H9 (cell line): ENCODE data around the gene FOXK1. TPM values are rescaled to one million over a fixed set of nuclear protein-coding genes. Genes with fewer than 3 reads are reported as not detected.

Source experiments
- DNase-seq: peaks from one replicate; pipeline ENCODE4 v3.0.0-alpha.2; 2017
- H2AFZ ChIP-seq: one replicate; pipeline ENCODE4 v1.6.1; 2013; ENCODE audit warnings: mild to moderate bottlenecking, low read length, control low read depth, moderate library complexity
- H2AK5ac ChIP-seq: 2 replicates; pipeline ENCODE4 v1.6.1; 2013; ENCODE audit warnings: low read length, control low read depth, mixed read lengths; ENCODE audit not compliant: insufficient read length
- H2BK120ac ChIP-seq: one replicate; pipeline ENCODE4 v1.6.1; 2013; ENCODE audit warnings: low read depth, mild to moderate bottlenecking, low read length, control low read depth, inconsistent platforms; ENCODE audit not compliant: poor library complexity, severe bottlenecking
- H2BK12ac ChIP-seq: 2 replicates; pipeline ENCODE4 v1.6.1; 2013; ENCODE audit warnings: low read length, control low read depth, mixed read lengths, low read depth; ENCODE audit not compliant: insufficient read length
- H2BK15ac ChIP-seq: 2 replicates; pipeline ENCODE4 v1.6.1; 2013; ENCODE audit warnings: low read depth, low read length, control low read depth
- H2BK20ac ChIP-seq: one replicate; pipeline ENCODE4 v1.6.1; 2013; ENCODE audit warnings: low read depth, mild to moderate bottlenecking, low read length, control low read depth, inconsistent platforms; ENCODE audit not compliant: poor library complexity, severe bottlenecking
- H2BK5ac ChIP-seq: 2 replicates; pipeline ENCODE4 v1.6.1; 2013; ENCODE audit warnings: low read length, control low read depth, mixed read lengths; ENCODE audit not compliant: insufficient read length
- H3K14ac ChIP-seq: 2 replicates; pipeline ENCODE4 v1.6.1; 2013; ENCODE audit warnings: low read length, control low read depth; ENCODE audit not compliant: insufficient read depth
- H3K18ac ChIP-seq: 2 replicates; pipeline ENCODE4 v1.6.1; 2013; ENCODE audit warnings: low read depth, mild to moderate bottlenecking, mixed read lengths, low read length, control low read depth; ENCODE audit not compliant: insufficient read length
- H3K23ac ChIP-seq: 2 replicates; pipeline ENCODE4 v1.6.1; 2013; ENCODE audit warnings: low read length, control low read depth, mixed read lengths, low read depth; ENCODE audit not compliant: insufficient read length
- H3K23me2 ChIP-seq: 2 replicates; pipeline ENCODE4 v1.6.1; 2013; ENCODE audit warnings: low read depth, mild to moderate bottlenecking, mixed read lengths, low read length, control low read depth; ENCODE audit not compliant: insufficient read length, poor library complexity, severe bottlenecking
- H3K27ac ChIP-seq: 2 replicates; pipeline ENCODE4 v1.5.1; 2013; ENCODE audit warnings: low read length, control low read depth, mixed read lengths, low read depth; ENCODE audit not compliant: insufficient read length
- H3K27me3 ChIP-seq: 2 replicates; pipeline ENCODE4 v1.6.1; 2013; ENCODE audit warnings: low read length, control low read depth, inconsistent platforms; ENCODE audit not compliant: insufficient read depth
- H3K4ac ChIP-seq: 2 replicates; pipeline ENCODE4 v1.6.1; 2013; ENCODE audit warnings: low read depth, mild to moderate bottlenecking, control low read depth, inconsistent platforms, low read length, moderate library complexity
- H3K4me1 ChIP-seq: 2 replicates; pipeline ENCODE4 v1.6.1; 2013; ENCODE audit warnings: low read length, control low read depth, inconsistent platforms; ENCODE audit not compliant: insufficient read depth
- H3K4me2 ChIP-seq: 2 replicates; pipeline ENCODE4 v1.6.1; 2013; ENCODE audit warnings: low read length, control low read depth, mixed read lengths; ENCODE audit not compliant: insufficient read length, insufficient read depth
- H3K56ac ChIP-seq: 2 replicates; pipeline ENCODE4 v1.6.1; 2013; ENCODE audit warnings: low read depth, mild to moderate bottlenecking, mixed read lengths, low read length, control low read depth; ENCODE audit not compliant: insufficient read length
- H3K79me1 ChIP-seq: 2 replicates; pipeline ENCODE4 v1.6.1; 2013; ENCODE audit warnings: low read depth, mild to moderate bottlenecking, moderate library complexity, low read length, control low read depth, inconsistent platforms; ENCODE audit not compliant: insufficient read depth, poor library complexity, severe bottlenecking
- H3K79me2 ChIP-seq: 2 replicates; pipeline ENCODE4 v1.6.1; 2013; ENCODE audit warnings: low read length, control low read depth, inconsistent platforms; ENCODE audit not compliant: insufficient read depth
- H3K9ac ChIP-seq: 2 replicates; pipeline ENCODE4 v1.6.1; 2013; ENCODE audit warnings: low read length, control low read depth, mixed read lengths; ENCODE audit not compliant: insufficient read length; ENCODE audit errors: extremely low read depth
- H3K9me3 ChIP-seq: one replicate; pipeline ENCODE4 v1.6.1; 2013; ENCODE audit warnings: low read depth, low read length, inconsistent platforms; ENCODE audit not compliant: control insufficient read depth
- H3T11ph ChIP-seq: one replicate; pipeline ENCODE4 v1.6.1; 2013; ENCODE audit warnings: mild to moderate bottlenecking, low read length, control low read depth, inconsistent platforms
- H4K20me1 ChIP-seq: one replicate; pipeline ENCODE4 v1.6.1; 2013; ENCODE audit not compliant: control insufficient read depth, insufficient read length, insufficient read depth
- H4K5ac ChIP-seq: 2 replicates; pipeline ENCODE4 v1.6.1; 2013; ENCODE audit warnings: low read depth, mild to moderate bottlenecking, mixed read lengths, low read length, control low read depth; ENCODE audit not compliant: insufficient read length
- H4K8ac ChIP-seq: replicated peaks from 2 replicates; pipeline ENCODE4 v1.6.1; 2013; ENCODE audit warnings: low read length, control low read depth, mixed read lengths, low read depth; ENCODE audit not compliant: insufficient read length
- H4K91ac ChIP-seq: 2 replicates; pipeline ENCODE4 v1.6.1; 2013; ENCODE audit warnings: low read depth, mild to moderate bottlenecking, moderate library complexity, mixed read lengths, low read length, control low read depth; ENCODE audit not compliant: insufficient read length
- H3K27ac Mint-ChIP-seq, 3 experiments: 2 replicates in 2 of 3; 3 replicates in 1 of 3; pipeline ENCODE4 v1.8.0; 2020 to 2021; ENCODE audit warnings: mixed read lengths in 3 of 3, mild to moderate bottlenecking in 1 of 3, moderate library complexity in 1 of 3
- H3K27me3 Mint-ChIP-seq: 2 replicates; pipeline ENCODE4 v1.8.0; 2021; ENCODE audit warnings: low read depth, mild to moderate bottlenecking, moderate library complexity, mixed read lengths
- H3K36me3 Mint-ChIP-seq, 3 experiments: 2 replicates in 2 of 3; 3 replicates in 1 of 3; pipeline ENCODE4 v1.8.0; 2020 to 2021; ENCODE audit warnings: low read depth in 3 of 3, mixed read lengths in 3 of 3; ENCODE audit not compliant: insufficient read depth in 1 of 3
- H3K4me1 Mint-ChIP-seq, 2 experiments: 2 replicates each; pipeline ENCODE4 v1.8.0; 2020; ENCODE audit warnings: mixed read lengths in 2 of 2
- H3K4me3 Mint-ChIP-seq, 2 experiments: 2 replicates in 1 of 2; 3 replicates in 1 of 2; pipeline ENCODE4 v1.8.0; 2020 to 2021; ENCODE audit warnings: mild to moderate bottlenecking in 2 of 2, mixed read lengths in 2 of 2, moderate library complexity in 1 of 2
- H3K9me3 Mint-ChIP-seq, 2 experiments: 2 replicates in 1 of 2; 3 replicates in 1 of 2; pipeline ENCODE4 v1.8.0; 2020; ENCODE audit warnings: mild to moderate bottlenecking in 2 of 2, mixed read lengths in 2 of 2, moderate library complexity in 1 of 2
- CTCF ChIP-seq: fragments of 200-600 bp; sonication (generic); conservative IDR thresholded peaks from 3 replicates; pipeline ENCODE4 v1.8.0; 2021; ENCODE audit warnings: antibody characterized with exemption, mild to moderate bottlenecking
- WGBS: extraction: QIAGEN DNeasy Blood & Tissue Kit; methylation state at CpG from one replicate; pipeline ENCODE4 v1.1.7; 2013; ENCODE audit warnings: missing lambda C conversion rate, low lambda C conversion rate, mixed read lengths; ENCODE audit not compliant: insufficient read length; ENCODE audit errors: extremely low coverage; 5-methylcytosine and 5-hydroxymethylcytosine counted together
- total RNA-seq: library from RNA; stranded (reverse); gene quantifications from 2 replicates; pipeline ENCODE4 v1.2.1, GENCODE V29; 2021

Gene FOXK1
- total RNA-seq, 1 experiment from 2014 or later, result 14.4 TPM

- H3K9ac ChIP-seq, result no peak overlapping the region
- Mint-ChIP-seq H3K36me3 (peaks cover 9 to 18% (median 16%) of the 10 kb centered on the region in 3 experiments; a peak in 6 of 7 replicates), H3K9me3 (no peaks in the 10 kb centered on the region), H3K4me1 (peaks cover 2 to 10% of the 10 kb centered on the region in 2 experiments; a peak in 3 of 4 replicates), H3K4me3 (no peak overlapping the region), H3K27me3 (peaks cover 25% of the 10 kb centered on the region), H3K27ac (no peak overlapping the region)
- H2BK12ac ChIP-seq, result no peak overlapping the region
- H2BK5ac ChIP-seq, result no peak overlapping the region
- no peaks in the 10 kb centered on the region for H3K79me2 ChIP-seq
- H2BK15ac ChIP-seq, result no peak overlapping the region
- H4K20me1 ChIP-seq, result no peaks in the 10 kb centered on the region
- no peak overlapping the region for H2BK20ac ChIP-seq
- peaks cover 2% of the 10 kb centered on the region for H3K23me2 ChIP-seq
- H3K18ac ChIP-seq, result no peak overlapping the region
- H3K4me2 ChIP-seq, result no peak overlapping the region
- H3K79me1 ChIP-seq, result no peaks in the 10 kb centered on the region
- TF ChIP-seq CTCF, result no peak
- H2BK120ac ChIP-seq, result no peak overlapping the region
- H3K56ac ChIP-seq, result no peak overlapping the region
- no peak overlapping the region; the same call in 1 of the 2 replicates for H3K14ac ChIP-seq
- no peak overlapping the region for H4K5ac ChIP-seq
- no CpG with 5 or more reads among the region's 15 CpGs for WGBS
- no peak overlapping the region for H3K27ac ChIP-seq
- no peak overlapping the region for H4K8ac ChIP-seq
- no peak overlapping the region for H3K23ac ChIP-seq
- H3T11ph ChIP-seq, result no peak overlapping the region
- no peak overlapping the region for H3K4ac ChIP-seq
- H4K91ac ChIP-seq, result no peak overlapping the region
- no peak overlapping the region for H2AK5ac ChIP-seq
- no peak for DNase-seq
- H2AFZ ChIP-seq, result no peak overlapping the region
- H3K27me3 ChIP-seq, result 0 out of 2 replicates have a peak, but pooled peaks cover 2% of the 10 kb centered on the region
- H3K9me3 ChIP-seq, result no peaks in the 10 kb centered on the region
- no peaks in the 10 kb centered on the region for H3K4me1 ChIP-seq
Measured at GRCh38 chr7:4749798-4750197, 67.7 kb downstream of the FOXK1 start.
